Measurements from ENCODE around the gene GPR119.

- no peak for TF ChIP-seq CTCF (IDR thresholded peaks at IDR 0.05; ENCODE audit: low read depth, low read length)
- no peak for TF ChIP-seq MAX (IDR thresholded peaks at IDR 0.05; ENCODE audit: low read depth, low read length)
These were observed 45.9 kb downstream of the GPR119 start, which contains the start of gene SLC25A14 for GRCh38 chrX:130339408-130340222.

Data from NB4 (cell line).